Stomach (tissue), 9 donors: Measurements from ENCODE around the gene AP2A1. TPM values are rescaled to one million over a fixed set of nuclear protein-coding genes. Genes with fewer than 3 reads are reported as not detected.

Experiments used
- DNase-seq, 2 donors: peaks; one replicate each; pipeline versions ENCODE4 v3.0.0 to v3.0.0-alpha.2; 2013 to 2019
- H3K27ac ChIP-seq, 5 donors: fragments of 200-600 bp in 4 of 5; sonication (generic) in 4 of 5; one replicate each; pipeline ENCODE4 v1.5.1; 2013 to 2019; ENCODE audit warnings: mild to moderate bottlenecking in 1 of 5, moderate library complexity in 1 of 5
- H3K27me3 ChIP-seq, 3 donors: fragments of 200-600 bp; sonication (generic); one replicate each; pipeline ENCODE4 v1.5.1; 2017 to 2019; ENCODE audit warnings: mixed run types in 1 of 3
- H3K36me3 ChIP-seq, 4 donors: fragments of 200-600 bp; sonication (generic); 1 replicate in 3 of 4; 2 replicates in 1 of 4; pipeline ENCODE4 v1.5.1; 2016 to 2019
- H3K4me1 ChIP-seq, 4 donors: fragments of 200-600 bp; sonication (generic); one replicate each; pipeline ENCODE4 v1.5.1; 2016 to 2019
- H3K4me3 ChIP-seq, 4 donors: fragments of 200-600 bp; sonication (generic) in 3 of 4; one replicate each; pipeline ENCODE4 v1.5.1; 2016 to 2019; ENCODE audit warnings: mild to moderate bottlenecking in 1 of 4
- H3K9me3 ChIP-seq, 4 donors: fragments of 200-600 bp; sonication (generic); one replicate each; pipeline ENCODE4 v1.5.1; 2016 to 2019
- CTCF ChIP-seq, 7 experiments: fragments of 450-650 bp in 4 of 7; fragments of 200-600 bp in 3 of 7; sonication (generic) in 3 of 7; IDR thresholded peaks; one replicate each; pipeline ENCODE4 v1.5.1; 2016 to 2019; ENCODE audit warnings: antibody characterized with exemption in 7 of 7, control low read depth in 2 of 7, mild to moderate bottlenecking in 1 of 7
- EP300 ChIP-seq: sonication (generic); formaldehyde crosslinking; IDR thresholded peaks from one replicate; pipeline ENCODE4 v1.6.1; 2017; ENCODE audit warnings: antibody characterized with exemption
- POLR2A ChIP-seq, 4 donors: fragments of 450-650 bp; IDR thresholded peaks; one replicate each; pipeline ENCODE4 v1.6.1; 2016; ENCODE audit warnings: antibody characterized with exemption in 4 of 4, control low read depth in 2 of 4, mild to moderate bottlenecking in 1 of 4, moderate library complexity in 1 of 4
- POLR2AphosphoS5 ChIP-seq, 3 donors: sonication (generic); formaldehyde crosslinking; IDR thresholded peaks; one replicate each; pipeline ENCODE4 v1.6.1; 2016; ENCODE audit warnings: antibody characterized with exemption in 3 of 3
- WGBS, 5 donors: extraction: QIAGEN DNeasy Blood & Tissue Kit in 3 of 5; methylation state at CpG; one replicate each; pipeline versions ENCODE4 v1.1.5 to v1.1.7; 2013 to 2018; 5-methylcytosine and 5-hydroxymethylcytosine counted together
- intact Hi-C: fragments of 100-400 bp; cut with DNase I; formaldehyde crosslinking; loops from one replicate; pipeline ENCODE4 v1.15.1; 2023; ENCODE audit warnings: low total_unique reads
- polyA plus RNA-seq, 3 donors: library from polyadenylated mRNA; stranded (reverse); fragments of 200-250 nt; gene quantifications; one replicate each; pipeline ENCODE4 v1.2.3, GENCODE V29; 2013
- total RNA-seq, 5 donors: library from RNA; depleted of rRNA; stranded (reverse); fragments of >200 nt; gene quantifications; one replicate each; pipeline versions ENCODE4 v1.1.0 to v1.2.3, GENCODE V29; 2014 to 2016
- donor health status: healthy with polysubstance abuse.
- donor health status: Bipolar disorder and iron deficiency.
- donor health status: healthy.

AP2A1 gene
- total and polyA plus RNA-seq, 8 donors: 19.8 to 177 (median 29.2) TPM

GRCh38 chr19:49851456-49852259 is 84.9 kb downstream of the AP2A1 start:
- H3K27ac ChIP-seq: peak overlapping the region; percentile 98 to 100 (median 100)
- H3K9me3 ChIP-seq: no peaks in the 10 kb centered on the region
- intact Hi-C loops: no loop called here
- peak overlapping the region; percentile 97 to 99 (median 97) for H3K4me3 ChIP-seq
- H3K36me3 ChIP-seq: peaks cover 21 to 27% (median 26%) of the 10 kb centered on the region in 4 donors
- H3K4me1 ChIP-seq: peaks cover 15 to 57% (median 44%) of the 10 kb centered on the region in 4 donors
- WGBS, 5 donors: 1 to 3% (median 2%) methylated on average over 22 to 77 of the region's 78 CpGs
- H3K27me3 ChIP-seq: no peaks in the 10 kb centered on the region
- TF ChIP-seq EP300 (no peak), POLR2A (IDR thresholded peaks at IDR 0.05) (no peak), POLR2AphosphoS5 (IDR thresholded peaks at IDR 0.05) (no peak), CTCF (IDR thresholded peaks at IDR 0.05) (no peak)
- DNase-seq: peak in 1 of 2 donors; percentile 72

- intact Hi-C loops: no loop called here
- TF ChIP-seq CTCF (IDR thresholded peaks at IDR 0.05) (no peak), POLR2A (IDR thresholded peaks at IDR 0.05) (no peak), EP300 (no peak), POLR2AphosphoS5 (IDR thresholded peaks at IDR 0.05) (no peak)
- no peak for DNase-seq
- H3K4me3 ChIP-seq: peak overlapping the region; percentile 97 to 99 (median 97)
- peak overlapping the region in 1 of 5 donors; percentile 100 for H3K27ac ChIP-seq
- H3K27me3 ChIP-seq: no peaks in the 10 kb centered on the region
- 45 to 69% (median 58%) methylated on average over 14 of the region's 14 CpGs for WGBS, 5 donors
- peaks cover 15 to 57% (median 44%) of the 10 kb centered on the region in 4 donors for H3K4me1 ChIP-seq
- H3K9me3 ChIP-seq: no peaks in the 10 kb centered on the region
- peaks cover 30 to 38% (median 36%) of the 10 kb centered on the region in 4 donors for H3K36me3 ChIP-seq
Measured at GRCh38 chr19:49852631-49853126, 85.9 kb downstream of the AP2A1 start.

- intact Hi-C loops: no loop called here
- Histone ChIP-seq H3K36me3 (peaks cover 43 to 50% (median 48%) of the 10 kb centered on the region in 4 donors), H3K4me3 (no peak overlapping the region), H3K27ac (peak overlapping the region in 2 of 5 donors; percentile 38), H3K27me3 (no peaks in the 10 kb centered on the region), H3K9me3 (no peaks in the 10 kb centered on the region), H3K4me1 (peaks cover 15 to 48% (median 44%) of the 10 kb centered on the region in 4 donors)
- TF ChIP-seq EP300 (no peak), POLR2AphosphoS5 (IDR thresholded peaks at IDR 0.05) (no peak)
- DNase-seq: no peak
- WGBS, 5 donors: 83 to 93% (median 86%) methylated on average over 7 to 10 of the region's 10 CpGs
Measured at GRCh38 chr19:49853852-49854377, 87.1 kb downstream of the AP2A1 start.

- TF ChIP-seq POLR2A (IDR thresholded peaks at IDR 0.05) (no peak), EP300 (no peak), POLR2AphosphoS5 (IDR thresholded peaks at IDR 0.05) (no peak), CTCF (IDR thresholded peaks at IDR 0.05) (no peak)
- WGBS, 5 donors: 79 to 91% (median 83%) methylated on average over 17 to 39 of the region's 39 CpGs
- Histone ChIP-seq H3K27ac (peak overlapping the region in 2 of 5 donors; percentile 1 to 38), H3K9me3 (no peaks in the 10 kb centered on the region), H3K4me3 (peak overlapping the region in 1 of 4 donors; percentile 6), H3K36me3 (peaks cover 48 to 57% (median 55%) of the 10 kb centered on the region in 4 donors), H3K4me1 (peaks cover 15 to 46% (median 42%) of the 10 kb centered on the region in 4 donors), H3K27me3 (no peaks in the 10 kb centered on the region)
- intact Hi-C loops: no loop called here
- peak in 1 of 2 donors; percentile 18 for DNase-seq
Measured at GRCh38 chr19:49854378-49855263, 87.8 kb downstream of the AP2A1 start.
